Tibial nerve (tissue), 4 donors: ENCODE results near the gene VRK3. TPM values are rescaled to one million over a fixed set of nuclear protein-coding genes. Genes with fewer than 3 reads are reported as not detected.
A peak's percentile ranks its signal among the peaks of the same experiment; 100 is the strongest.

Source experiments
- DNase-seq, 2 donors: peaks; one replicate each; pipeline ENCODE4 v3.0.0-alpha.2; 2019; ENCODE audit warnings: low spot score in 2 of 2
- H3K27ac ChIP-seq, 4 donors: fragments of 200-600 bp; sonication (generic) in 3 of 4; one replicate each; pipeline ENCODE4 v1.5.1; 2017 to 2019; ENCODE audit warnings: mild to moderate bottlenecking in 1 of 4
- H3K27me3 ChIP-seq, 2 donors: fragments of 200-600 bp; sonication (generic) in 1 of 2; one replicate each; pipeline versions ENCODE4 v1.5.1 to v1.6.0; 2017 to 2019
- H3K36me3 ChIP-seq, 3 donors: fragments of 200-600 bp; sonication (generic); one replicate each; pipeline ENCODE4 v1.5.1; 2018 to 2019
- H3K4me1 ChIP-seq, 4 donors: fragments of 200-600 bp; sonication (generic) in 3 of 4; one replicate each; pipeline ENCODE4 v1.5.1; 2017 to 2019
- H3K4me3 ChIP-seq, 4 donors: fragments of 200-600 bp; sonication (generic) in 3 of 4; one replicate each; pipeline ENCODE4 v1.5.1; 2017 to 2019; ENCODE audit warnings: mild to moderate bottlenecking in 1 of 4, moderate library complexity in 1 of 4
- H3K9me3 ChIP-seq, 4 donors: fragments of 200-600 bp; sonication (generic) in 3 of 4; one replicate each; pipeline ENCODE4 v1.5.1; 2017 to 2019
- CTCF ChIP-seq, 5 experiments: fragments of 200-600 bp in 3 of 5; fragments of 450-650 bp in 2 of 5; sonication (generic) in 3 of 5; IDR thresholded peaks; one replicate each; pipeline ENCODE4 v1.5.1; 2016 to 2019; ENCODE audit warnings: antibody characterized with exemption in 5 of 5, mild to moderate bottlenecking in 3 of 5, moderate library complexity in 2 of 5
- EP300 ChIP-seq, 2 donors: sonication (generic); formaldehyde crosslinking; IDR thresholded peaks; one replicate each; pipeline ENCODE4 v1.6.1; 2017; ENCODE audit warnings: antibody characterized with exemption in 2 of 2, mild to moderate bottlenecking in 1 of 2
- POLR2A ChIP-seq, 2 donors: fragments of 450-650 bp; IDR thresholded peaks; one replicate each; pipeline ENCODE4 v1.6.1; 2017; ENCODE audit warnings: antibody characterized with exemption in 2 of 2, mild to moderate bottlenecking in 2 of 2, moderate library complexity in 2 of 2
- WGBS, 2 donors: methylation state at CpG; one replicate each; pipeline ENCODE4 v1.1.5; 2018; 5-methylcytosine and 5-hydroxymethylcytosine counted together
- total RNA-seq, 4 donors: library from RNA; depleted of rRNA; stranded (reverse); fragments of >200 nt; gene quantifications; one replicate each; pipeline ENCODE4 v1.1.0, GENCODE V29; 2016

VRK3 gene
- total RNA-seq, 4 donors from 2014 or later, result 25.7 to 51.3 (median 30.1) TPM

- Histone ChIP-seq H3K9me3 (no peaks in the 10 kb centered on the region), H3K36me3 (peaks cover 3 to 96% (median 12%) of the 10 kb centered on the region in 3 donors), H3K4me1 (peaks cover 0 to 3% (median 0%) of the 10 kb centered on the region in 4 donors), H3K27ac (no peak overlapping the region), H3K27me3 (no peaks in the 10 kb centered on the region), H3K4me3 (no peak overlapping the region)
- no peak for TF ChIP-seq POLR2A (IDR thresholded peaks at IDR 0.05)
- no peak for TF ChIP-seq CTCF (IDR thresholded peaks at IDR 0.05)
- no peak for TF ChIP-seq EP300 (IDR thresholded peaks at IDR 0.05)
- 72 to 73% methylated on average over 3 of the region's 3 CpGs for WGBS, 2 donors
- DNase-seq, result no peak
Observed at GRCh38 chr19:49985871-49986270, 39.3 kb downstream of the VRK3 start.

- DNase-seq, result no peak
- Histone ChIP-seq H3K27me3 (no peaks in the 10 kb centered on the region), H3K4me1 (peaks cover 0 to 3% (median 0%) of the 10 kb centered on the region in 4 donors), H3K4me3 (no peak overlapping the region), H3K36me3 (peaks cover 3 to 96% (median 7%) of the 10 kb centered on the region in 3 donors), H3K27ac (no peak overlapping the region), H3K9me3 (no peaks in the 10 kb centered on the region)
- WGBS, 2 donors, result 85 to 89% methylated on average over 11 of the region's 11 CpGs
- TF ChIP-seq EP300 (IDR thresholded peaks at IDR 0.05) (no peak), POLR2A (IDR thresholded peaks at IDR 0.05) (no peak), CTCF (IDR thresholded peaks at IDR 0.05) (no peak)
Observed at GRCh38 chr19:49984491-49984890, 40.7 kb downstream of the VRK3 start.

GRCh38 chr19:49983645-49984229 is 41.4 kb downstream of the VRK3 start:
- H3K27ac ChIP-seq, result no peak overlapping the region
- peaks cover 3 to 96% (median 4%) of the 10 kb centered on the region in 3 donors for H3K36me3 ChIP-seq
- no peaks in the 10 kb centered on the region for H3K9me3 ChIP-seq
- WGBS, 2 donors, result 34 to 44% methylated on average over 10 of the region's 10 CpGs
- H3K4me1 ChIP-seq, result peaks cover 0 to 3% (median 0%) of the 10 kb centered on the region in 4 donors
- no peaks in the 10 kb centered on the region for H3K27me3 ChIP-seq
- no peak overlapping the region for H3K4me3 ChIP-seq
- peak; percentile 65 to 86 (median 78) for TF ChIP-seq CTCF (IDR thresholded peaks at IDR 0.05)
- TF ChIP-seq EP300 (IDR thresholded peaks at IDR 0.05), result no peak
- DNase-seq, result peak; percentile 52 to 75

GRCh38 chr19:49981603-49982593 is 43.3 kb downstream of the VRK3 start:
- Histone ChIP-seq H3K4me3 (no peak overlapping the region), H3K4me1 (peaks cover 0 to 3% (median 0%) of the 10 kb centered on the region in 4 donors), H3K9me3 (no peaks in the 10 kb centered on the region), H3K36me3 (peaks cover 0 to 96% (median 4%) of the 10 kb centered on the region in 3 donors), H3K27ac (no peak overlapping the region), H3K27me3 (no peaks in the 10 kb centered on the region)
- 67 to 74% methylated on average over 21 of the region's 21 CpGs for WGBS, 2 donors
- no peak for DNase-seq
- no peak for TF ChIP-seq EP300 (IDR thresholded peaks at IDR 0.05)
- no peak for TF ChIP-seq POLR2A (IDR thresholded peaks at IDR 0.05)
- TF ChIP-seq CTCF (IDR thresholded peaks at IDR 0.05), result no peak

- no peaks in the 10 kb centered on the region for H3K9me3 ChIP-seq
- no peak for DNase-seq
- H3K36me3 ChIP-seq, result peaks cover 0 to 98% (median 4%) of the 10 kb centered on the region in 3 donors
- WGBS, 2 donors, result 80 to 89% methylated on average over 11 of the region's 11 CpGs
- peaks cover 0 to 2% (median 0%) of the 10 kb centered on the region in 4 donors for H3K4me1 ChIP-seq
- H3K4me3 ChIP-seq, result no peak overlapping the region
- no peaks in the 10 kb centered on the region for H3K27me3 ChIP-seq
- TF ChIP-seq POLR2A (IDR thresholded peaks at IDR 0.05), result no peak
- no peak for TF ChIP-seq CTCF (IDR thresholded peaks at IDR 0.05)
- no peak for TF ChIP-seq EP300 (IDR thresholded peaks at IDR 0.05)
- no peak overlapping the region for H3K27ac ChIP-seq
Observed at GRCh38 chr19:49978324-49978723, 46.8 kb downstream of the VRK3 start.
